Vagina (tissue), 2 donors: Measurements from ENCODE around the gene SERTAD2.

Source experiments
- CTCF ChIP-seq, 3 experiments: fragments of 450-650 bp in 2 of 3; fragments of 200-600 bp in 1 of 3; sonication (generic) in 1 of 3; IDR thresholded peaks; one replicate each; pipeline ENCODE4 v1.5.1; 2017 to 2019; ENCODE audit warnings: antibody characterized with exemption in 3 of 3, mild to moderate bottlenecking in 2 of 3, moderate library complexity in 2 of 3
- POLR2A ChIP-seq, 2 donors: fragments of 450-650 bp; IDR thresholded peaks; one replicate each; pipeline ENCODE4 v1.6.1; 2017; ENCODE audit warnings: antibody characterized with exemption in 2 of 2, mild to moderate bottlenecking in 2 of 2, moderate library complexity in 2 of 2

GRCh38 chr2:64620661-64621060, 33.1 kb downstream of the SERTAD2 start:
- TF ChIP-seq CTCF (IDR thresholded peaks at IDR 0.05), result no peak
- TF ChIP-seq POLR2A (IDR thresholded peaks at IDR 0.05), result no peak
